Body of pancreas (tissue), 4 donors: ENCODE results near the gene TMEM72. TPM values are rescaled to one million over a fixed set of nuclear protein-coding genes. Genes with fewer than 3 reads are reported as not detected.

Experiments used
- ATAC-seq: fragments of 150-250 bp; one replicate; pipeline ENCODE4 v1.9.1; 2016
- DNase-seq, 4 donors: peaks; one replicate each; pipeline ENCODE4 v3.0.0-alpha.2; 2019
- H3K27ac ChIP-seq, 4 donors: fragments of 200-600 bp; sonication (generic); 1 replicate in 3 of 4; 2 replicates in 1 of 4; pipeline versions ENCODE4 v1.5.1 to v1.6.1; 2016 to 2019; ENCODE audit warnings: mild to moderate bottlenecking in 1 of 4, mixed read lengths in 1 of 4, moderate library complexity in 1 of 4
- H3K27me3 ChIP-seq, 2 donors: fragments of 200-600 bp; sonication (generic); one replicate each; pipeline ENCODE4 v1.6.0; 2016; ENCODE audit warnings: mild to moderate bottlenecking in 1 of 2
- H3K36me3 ChIP-seq, 2 donors: fragments of 200-600 bp; sonication (generic); replicated peaks in 1 of 2; 2 replicates each; pipeline ENCODE4 v1.5.1; 2016; ENCODE audit warnings: low read depth in 2 of 2; ENCODE audit not compliant: insufficient read depth in 1 of 2
- H3K4me1 ChIP-seq: fragments of 200-600 bp; sonication (generic); one replicate; pipeline ENCODE4 v1.6.0; 2016
- H3K4me3 ChIP-seq, 2 donors: fragments of 200-600 bp; sonication (generic); 1 replicate in 1 of 2; 2 replicates in 1 of 2; pipeline ENCODE4 v1.5.1; 2016 to 2019
- H3K9me3 ChIP-seq, 3 donors: fragments of 200-600 bp; sonication (generic); 1 replicate in 2 of 3; 2 replicates in 1 of 3; pipeline ENCODE4 v1.5.1; 2016
- POLR2A ChIP-seq, 3 donors: fragments of 450-650 bp; IDR thresholded peaks; one replicate each; pipeline ENCODE4 v1.6.1; 2016; ENCODE audit warnings: antibody characterized with exemption in 3 of 3, mild to moderate bottlenecking in 2 of 3
- WGBS, 2 donors: methylation state at CpG; one replicate each; pipeline ENCODE4 v1.1.5; 2017; 5-methylcytosine and 5-hydroxymethylcytosine counted together
- intact Hi-C: fragments of 100-400 bp; cut with DNase I; formaldehyde crosslinking; loops from one replicate; pipeline ENCODE4 v1.15.1; 2023
- total RNA-seq, 2 donors: library from RNA; depleted of rRNA; stranded (reverse); fragments of >200 nt; gene quantifications; one replicate each; pipeline ENCODE4 v1.1.0, GENCODE V29; 2016
- TF ChIP-seq, protein P1 (sequence below), 7 experiments: fragments of 450-650 bp in 4 of 7; fragments of 200-600 bp in 3 of 7; sonication (generic) in 3 of 7; IDR thresholded peaks; one replicate each; pipeline ENCODE4 v1.5.1; 2016 to 2019; ENCODE audit warnings: antibody characterized with exemption in 7 of 7

Gene TMEM72
- total RNA-seq = 10 to 100 TPM in 1 of 2 donors, 1 to 10 TPM in 1; 4.7 to 10.2 TPM

DNA sequence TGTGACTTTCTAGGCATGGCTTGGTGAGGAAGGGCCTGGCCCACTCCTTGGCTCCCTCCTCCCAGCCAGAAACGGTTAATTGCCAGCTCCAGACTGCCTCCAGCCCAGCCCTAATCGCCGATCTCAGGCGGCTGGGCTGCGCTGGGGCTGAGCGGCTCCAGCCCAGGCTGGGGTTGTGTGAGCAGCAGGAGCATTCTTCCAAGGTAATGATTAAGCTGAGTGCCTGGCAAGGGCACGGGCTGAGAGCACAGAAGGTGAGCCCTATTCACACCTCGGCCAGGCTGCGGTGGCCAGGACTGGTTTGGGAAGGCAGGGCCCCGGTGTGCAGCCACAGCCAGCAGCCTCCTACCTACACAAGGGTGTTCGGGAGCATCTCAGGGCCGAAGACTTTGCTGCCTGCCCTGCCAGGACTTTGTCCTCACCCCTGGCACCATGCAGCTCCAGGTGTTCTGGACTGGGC lies at the start of gene TMEM72:
Gene TMEM72, plus strand, starts transcription at position 257 of the 460 bp plus-strand sequence. Its CDS starts 176 bp downstream, at position 433.
- 17 to 24% methylated on average over 1 to 12 of the region's 12 CpGs for WGBS, 2 donors
- Histone ChIP-seq H3K4me1 (peaks cover 60% of the 10 kb centered on the region), H3K4me3 (no peak within 1 kb of the TSS), H3K9me3 (no peaks in the 10 kb centered on the region), H3K36me3 (no peaks in the 10 kb centered on the region), H3K27me3 (no peaks in the 10 kb centered on the region), H3K27ac (peak within 1 kb of the TSS; percentile 73 to 84 (median 76))
- peak; percentile 97 for ATAC-seq
- peak; percentile 89 to 94 (median 94) for DNase-seq
- peak in 2 of 3 donors; percentile 22 to 27 for TF ChIP-seq POLR2A (IDR thresholded peaks at IDR 0.05)
- TF ChIP-seq, protein P1, sequence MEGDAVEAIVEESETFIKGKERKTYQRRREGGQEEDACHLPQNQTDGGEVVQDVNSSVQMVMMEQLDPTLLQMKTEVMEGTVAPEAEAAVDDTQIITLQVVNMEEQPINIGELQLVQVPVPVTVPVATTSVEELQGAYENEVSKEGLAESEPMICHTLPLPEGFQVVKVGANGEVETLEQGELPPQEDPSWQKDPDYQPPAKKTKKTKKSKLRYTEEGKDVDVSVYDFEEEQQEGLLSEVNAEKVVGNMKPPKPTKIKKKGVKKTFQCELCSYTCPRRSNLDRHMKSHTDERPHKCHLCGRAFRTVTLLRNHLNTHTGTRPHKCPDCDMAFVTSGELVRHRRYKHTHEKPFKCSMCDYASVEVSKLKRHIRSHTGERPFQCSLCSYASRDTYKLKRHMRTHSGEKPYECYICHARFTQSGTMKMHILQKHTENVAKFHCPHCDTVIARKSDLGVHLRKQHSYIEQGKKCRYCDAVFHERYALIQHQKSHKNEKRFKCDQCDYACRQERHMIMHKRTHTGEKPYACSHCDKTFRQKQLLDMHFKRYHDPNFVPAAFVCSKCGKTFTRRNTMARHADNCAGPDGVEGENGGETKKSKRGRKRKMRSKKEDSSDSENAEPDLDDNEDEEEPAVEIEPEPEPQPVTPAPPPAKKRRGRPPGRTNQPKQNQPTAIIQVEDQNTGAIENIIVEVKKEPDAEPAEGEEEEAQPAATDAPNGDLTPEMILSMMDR (IDR thresholded peaks at IDR 0.05) = peak in 1 of 7 experiments; percentile 3
- intact Hi-C loops = no loop called here

DNA sequence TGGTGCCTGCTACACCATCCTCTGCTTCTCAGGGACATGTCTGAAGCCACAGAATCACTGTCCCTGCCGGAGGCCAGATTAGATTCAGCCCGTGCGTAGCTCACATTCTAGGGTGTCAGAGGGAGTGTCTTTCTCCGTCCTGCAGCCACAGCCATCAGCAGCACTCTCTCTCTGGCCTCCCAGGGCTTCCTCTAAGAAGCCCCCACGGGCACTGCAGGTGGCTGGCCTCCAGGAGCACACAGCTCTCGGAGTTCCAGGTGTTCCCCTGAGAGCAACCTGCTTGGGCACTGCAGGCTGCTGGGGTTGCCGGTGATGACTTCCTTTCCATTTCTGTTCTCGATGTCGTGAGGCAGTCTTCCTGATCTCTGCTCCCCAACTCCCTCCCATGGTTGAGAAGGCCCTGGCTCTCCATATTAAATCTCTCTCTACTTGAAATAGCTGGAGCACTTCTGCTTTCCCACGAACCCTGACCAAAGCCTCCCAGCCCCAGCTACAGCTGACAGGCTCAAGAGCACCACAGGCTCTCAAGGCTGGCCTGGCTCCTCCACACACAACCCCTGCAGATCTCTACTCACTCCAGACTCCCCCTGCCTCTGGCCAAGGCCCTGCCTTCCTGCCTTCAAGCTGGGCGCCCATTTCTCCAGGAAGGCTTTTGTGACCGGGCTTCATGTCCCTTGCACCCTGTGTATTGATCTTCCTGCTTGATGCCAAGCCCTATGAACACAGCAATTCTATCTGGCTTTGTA lies 49.0 kb upstream of the TMEM72 start:
- no peak for TF ChIP-seq POLR2A (IDR thresholded peaks at IDR 0.05)
- TF ChIP-seq, protein P1 (IDR thresholded peaks at IDR 0.05) = no peak
- Histone ChIP-seq H3K9me3 (no peaks in the 10 kb centered on the region), H3K27me3 (no peaks in the 10 kb centered on the region), H3K36me3 (no peaks in the 10 kb centered on the region), H3K4me3 (no peak overlapping the region), H3K27ac (no peak overlapping the region), H3K4me1 (peaks cover 16% of the 10 kb centered on the region)
- ATAC-seq (no peak), DNase-seq (no peak)
- intact Hi-C loops = loop anchor here (5.0 kb wide), 2 partner anchors 470 to 1190 kb away; no protein-coding TSS in a partner anchor
- WGBS, 2 donors = 74 to 84% methylated on average over 11 to 12 of the region's 12 CpGs

DNA sequence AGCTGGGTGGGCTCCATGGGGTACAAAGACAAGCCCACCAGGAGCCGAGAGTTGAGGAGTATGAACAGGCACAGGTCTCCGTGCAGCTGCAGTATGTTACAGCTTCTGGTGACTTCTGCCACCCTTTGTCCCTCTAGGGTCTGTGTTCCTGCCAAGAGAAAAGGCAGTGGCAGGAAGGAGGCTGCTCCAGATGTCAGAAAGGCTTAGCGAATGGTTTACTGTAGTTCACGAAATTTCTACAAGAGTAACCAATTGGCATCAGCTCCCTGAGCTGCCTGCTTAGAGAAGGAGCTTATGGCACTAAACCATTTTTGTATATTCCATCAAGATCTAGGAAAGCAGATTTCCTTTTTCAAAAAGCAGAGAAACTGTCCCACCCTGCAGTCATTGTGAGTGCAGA lies 48.2 kb upstream of the TMEM72 start:
- H3K9me3 ChIP-seq = no peaks in the 10 kb centered on the region
- peaks cover 16% of the 10 kb centered on the region for H3K4me1 ChIP-seq
- H3K36me3 ChIP-seq = no peaks in the 10 kb centered on the region
- H3K4me3 ChIP-seq = no peak overlapping the region
- no peaks in the 10 kb centered on the region for H3K27me3 ChIP-seq
- DNase-seq (no peak), ATAC-seq (no peak)
- WGBS, 2 donors = 77% methylated on average over 4 of the region's 4 CpGs
- intact Hi-C loops = loop anchor here (5.0 kb wide), 2 partner anchors 471 to 1191 kb away; no protein-coding TSS in a partner anchor
- TF ChIP-seq, protein P1 (IDR thresholded peaks at IDR 0.05) = no peak
- TF ChIP-seq POLR2A (IDR thresholded peaks at IDR 0.05) = no peak
- no peak overlapping the region for H3K27ac ChIP-seq

DNA sequence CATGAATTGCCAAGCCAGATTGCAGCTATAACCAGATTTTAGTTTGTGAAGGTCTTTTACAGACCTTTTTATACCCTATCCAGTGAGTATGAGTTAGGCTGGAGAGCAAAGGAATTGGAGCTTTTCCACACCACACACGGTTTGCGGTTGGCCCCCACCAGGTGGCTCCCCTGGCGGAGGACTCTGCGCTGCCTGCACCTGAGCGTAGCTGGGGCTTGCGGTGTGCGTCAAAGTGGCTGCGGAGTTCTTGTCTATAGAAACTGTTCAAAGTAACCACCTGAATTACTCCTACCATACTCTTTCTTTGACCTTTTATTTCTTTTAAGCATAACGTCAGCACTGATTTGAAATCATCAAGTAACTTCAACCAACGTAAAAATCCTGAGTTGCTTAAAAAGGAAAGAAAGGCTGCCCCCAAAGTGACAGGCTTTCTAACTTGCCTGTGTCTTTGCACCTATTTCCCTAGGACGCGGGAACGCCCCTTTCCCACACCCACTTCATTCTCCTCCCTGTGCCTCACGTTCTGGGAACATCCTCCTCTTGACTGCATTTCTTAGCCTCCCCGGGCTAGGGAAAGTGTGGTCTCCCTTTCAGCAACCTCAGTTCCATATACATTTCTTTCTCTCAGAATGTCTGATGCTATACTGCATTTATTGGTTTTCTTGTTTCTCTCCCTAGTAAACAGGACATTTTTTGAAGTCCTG lies 47.6 kb upstream of the TMEM72 start:
- H3K9me3 ChIP-seq = no peaks in the 10 kb centered on the region
- DNase-seq = peak in 1 of 4 donors; percentile 51
- TF ChIP-seq, protein P1 (IDR thresholded peaks at IDR 0.05) = peak in 3 of 7 experiments; percentile 5 to 35 (median 8)
- TF ChIP-seq POLR2A (IDR thresholded peaks at IDR 0.05) = no peak
- ATAC-seq = no peak
- no peak overlapping the region for H3K4me3 ChIP-seq
- peak overlapping the region in 2 of 4 donors; percentile 65 to 73 for H3K27ac ChIP-seq
- H3K4me1 ChIP-seq = peaks cover 16% of the 10 kb centered on the region
- WGBS, 2 donors = 60 to 72% methylated on average over 15 of the region's 15 CpGs
- intact Hi-C loops = loop anchor here (5.0 kb wide), 2 partner anchors 471 to 1191 kb away; no protein-coding TSS in a partner anchor
- H3K36me3 ChIP-seq = no peaks in the 10 kb centered on the region
- no peaks in the 10 kb centered on the region for H3K27me3 ChIP-seq
